ENCODE data around the gene RECQL5.

DNA sequence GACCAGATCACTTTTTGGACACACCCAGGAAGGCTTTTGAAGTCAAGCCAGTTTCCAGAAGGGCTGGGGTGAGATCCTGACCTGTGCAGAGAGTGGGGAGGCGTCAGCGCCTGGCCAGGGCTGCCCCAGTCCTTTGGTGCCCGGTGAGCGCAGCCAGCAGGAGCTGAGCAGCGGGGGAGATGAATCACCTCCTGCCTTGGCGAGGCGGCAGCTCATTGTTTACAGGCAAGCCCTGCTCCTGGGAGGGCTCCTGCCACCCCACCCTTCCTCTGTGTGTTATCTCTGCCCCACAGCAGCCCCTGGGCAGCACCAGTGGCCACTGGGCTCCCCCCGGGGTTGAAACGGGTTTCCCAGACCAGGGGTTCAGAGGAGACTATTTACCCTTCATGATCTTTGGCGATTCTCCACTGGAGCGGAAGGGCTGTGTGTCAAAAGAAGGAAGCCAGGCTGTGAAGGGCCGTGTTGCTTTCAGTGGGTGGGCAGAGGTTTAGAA, 40.2 kb upstream of the RECQL5 start:
- TF ChIP-seq, protein P1, sequence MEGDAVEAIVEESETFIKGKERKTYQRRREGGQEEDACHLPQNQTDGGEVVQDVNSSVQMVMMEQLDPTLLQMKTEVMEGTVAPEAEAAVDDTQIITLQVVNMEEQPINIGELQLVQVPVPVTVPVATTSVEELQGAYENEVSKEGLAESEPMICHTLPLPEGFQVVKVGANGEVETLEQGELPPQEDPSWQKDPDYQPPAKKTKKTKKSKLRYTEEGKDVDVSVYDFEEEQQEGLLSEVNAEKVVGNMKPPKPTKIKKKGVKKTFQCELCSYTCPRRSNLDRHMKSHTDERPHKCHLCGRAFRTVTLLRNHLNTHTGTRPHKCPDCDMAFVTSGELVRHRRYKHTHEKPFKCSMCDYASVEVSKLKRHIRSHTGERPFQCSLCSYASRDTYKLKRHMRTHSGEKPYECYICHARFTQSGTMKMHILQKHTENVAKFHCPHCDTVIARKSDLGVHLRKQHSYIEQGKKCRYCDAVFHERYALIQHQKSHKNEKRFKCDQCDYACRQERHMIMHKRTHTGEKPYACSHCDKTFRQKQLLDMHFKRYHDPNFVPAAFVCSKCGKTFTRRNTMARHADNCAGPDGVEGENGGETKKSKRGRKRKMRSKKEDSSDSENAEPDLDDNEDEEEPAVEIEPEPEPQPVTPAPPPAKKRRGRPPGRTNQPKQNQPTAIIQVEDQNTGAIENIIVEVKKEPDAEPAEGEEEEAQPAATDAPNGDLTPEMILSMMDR (IDR thresholded peaks at IDR 0.05): no peak
- no peak for TF ChIP-seq POLR2A (IDR thresholded peaks at IDR 0.05)
